ENCODE measurements around the gene TP53I11. TPM values are rescaled to one million over a fixed set of nuclear protein-coding genes. Genes with fewer than 3 reads are reported as not detected.
A peak's percentile ranks its signal among the peaks of the same experiment; 100 is the strongest.

The TP53I11 gene
- total RNA-seq, 3 donors from 2014 or later (not counting 1 experiment from before 2014, with no cell fraction given): 3.7 to 13.9 (median 9.2) TPM

GRCh38 chr11:44974402-44975000 is 23.8 kb upstream of the TP53I11 start:
- WGBS (ENCODE audit: insufficient coverage): 67% methylated on average over 12 of the region's 12 CpGs
- intact Hi-C loops (cut with micrococcal nuclease): no loop called here
- Mint-ChIP-seq H3K27ac (no peak overlapping the region), H3K27me3 (ENCODE audit: low read depth in 2 of 2) (peaks cover 0 to under 1% of the 10 kb centered on the region in 2 donors), H3K4me3 (peak overlapping the region; percentile 45), H3K4me1 (peaks cover 23 to 30% of the 10 kb centered on the region in 2 donors), H3K9me3 (no peaks in the 10 kb centered on the region), H3K36me3 (no peaks in the 10 kb centered on the region)
- Histone ChIP-seq H3K27ac (ENCODE audit: low read length) (no peak overlapping the region), H3K36me3 (ENCODE audit: control insufficient read depth, insufficient read depth, low read length) (no peaks in the 10 kb centered on the region), H3K4me3 (ENCODE audit: low read length) (no peak overlapping the region), H3K9me3 (ENCODE audit: control insufficient read depth, insufficient read depth, low read length) (no peaks in the 10 kb centered on the region), H3K4me1 (ENCODE audit: control insufficient read depth, insufficient read depth, low read length) (peaks cover 53% of the 10 kb centered on the region), H3K27me3 (ENCODE audit: control insufficient read depth, insufficient read depth, low read length) (no peaks in the 10 kb centered on the region)
- DNase-seq (no peak), ATAC-seq (peak in 2 of 3 donors; percentile 2 to 9)
- TF ChIP-seq, protein P1, sequence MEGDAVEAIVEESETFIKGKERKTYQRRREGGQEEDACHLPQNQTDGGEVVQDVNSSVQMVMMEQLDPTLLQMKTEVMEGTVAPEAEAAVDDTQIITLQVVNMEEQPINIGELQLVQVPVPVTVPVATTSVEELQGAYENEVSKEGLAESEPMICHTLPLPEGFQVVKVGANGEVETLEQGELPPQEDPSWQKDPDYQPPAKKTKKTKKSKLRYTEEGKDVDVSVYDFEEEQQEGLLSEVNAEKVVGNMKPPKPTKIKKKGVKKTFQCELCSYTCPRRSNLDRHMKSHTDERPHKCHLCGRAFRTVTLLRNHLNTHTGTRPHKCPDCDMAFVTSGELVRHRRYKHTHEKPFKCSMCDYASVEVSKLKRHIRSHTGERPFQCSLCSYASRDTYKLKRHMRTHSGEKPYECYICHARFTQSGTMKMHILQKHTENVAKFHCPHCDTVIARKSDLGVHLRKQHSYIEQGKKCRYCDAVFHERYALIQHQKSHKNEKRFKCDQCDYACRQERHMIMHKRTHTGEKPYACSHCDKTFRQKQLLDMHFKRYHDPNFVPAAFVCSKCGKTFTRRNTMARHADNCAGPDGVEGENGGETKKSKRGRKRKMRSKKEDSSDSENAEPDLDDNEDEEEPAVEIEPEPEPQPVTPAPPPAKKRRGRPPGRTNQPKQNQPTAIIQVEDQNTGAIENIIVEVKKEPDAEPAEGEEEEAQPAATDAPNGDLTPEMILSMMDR (IDR thresholded peaks at IDR 0.05): no peak

GRCh38 chr11:44973632-44974401 is 23.1 kb upstream of the TP53I11 start:
- no peak overlapping the region for H3K4me3 Mint-ChIP-seq
- peak overlapping the region in 1 of 2 donors; percentile 15 for H3K27ac Mint-ChIP-seq
- TF ChIP-seq, protein P1 (IDR thresholded peaks at IDR 0.05): no peak
- no peaks in the 10 kb centered on the region for H3K9me3 Mint-ChIP-seq
- H3K4me1 Mint-ChIP-seq: peaks cover 23 to 25% of the 10 kb centered on the region in 2 donors
- peak; percentile 75 to 88 (median 75) for ATAC-seq
- Histone ChIP-seq H3K4me3 (ENCODE audit: low read length) (no peak overlapping the region), H3K27me3 (ENCODE audit: control insufficient read depth, insufficient read depth, low read length) (no peaks in the 10 kb centered on the region), H3K9me3 (ENCODE audit: control insufficient read depth, insufficient read depth, low read length) (no peaks in the 10 kb centered on the region), H3K36me3 (ENCODE audit: control insufficient read depth, insufficient read depth, low read length) (no peaks in the 10 kb centered on the region), H3K4me1 (ENCODE audit: control insufficient read depth, insufficient read depth, low read length) (peaks cover 46% of the 10 kb centered on the region), H3K27ac (ENCODE audit: low read length) (peak overlapping the region; percentile 3)
- peak in 1 of 2 donors; percentile 24 for DNase-seq
- WGBS (ENCODE audit: insufficient coverage): 58% methylated on average over 13 of the region's 13 CpGs
- no peaks in the 10 kb centered on the region for H3K36me3 Mint-ChIP-seq
- no peaks in the 10 kb centered on the region for H3K27me3 Mint-ChIP-seq (ENCODE audit: low read depth in 2 of 2)
- intact Hi-C loops (cut with micrococcal nuclease): no loop called here

DNA sequence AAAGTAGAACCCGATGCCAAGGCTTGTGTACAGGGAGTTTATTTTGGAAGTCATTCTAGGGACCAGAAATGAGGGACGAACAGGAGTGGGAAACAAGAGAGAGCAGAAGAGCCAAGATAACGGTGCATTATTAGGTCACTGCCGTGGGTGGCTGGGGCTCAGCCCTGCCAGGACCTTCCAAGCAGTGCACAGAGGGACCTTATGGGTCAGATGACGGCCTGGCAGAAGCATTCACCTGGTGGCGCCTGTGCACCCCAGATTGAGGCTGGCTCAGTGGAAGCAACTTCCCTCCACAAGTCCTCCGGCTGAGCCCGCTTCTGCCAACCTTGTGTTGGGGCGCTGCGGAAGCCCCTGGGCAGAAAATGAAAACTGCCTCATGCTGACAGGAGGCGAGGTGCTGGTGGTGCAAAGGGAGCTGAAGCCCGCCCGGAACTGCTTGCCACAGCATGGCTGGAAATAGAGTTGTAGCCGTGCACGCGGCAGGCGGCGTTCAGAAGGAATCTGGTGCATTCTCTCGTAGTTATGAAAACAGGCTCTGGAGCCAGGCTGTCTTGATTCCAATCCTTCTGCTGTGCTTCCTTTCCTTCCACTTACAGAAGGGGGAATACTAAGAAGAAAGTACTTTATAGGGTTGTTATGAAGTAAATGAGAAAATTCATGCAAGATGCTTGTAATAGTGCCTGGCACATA is 22.2 kb upstream of the TP53I11 start:
- Histone ChIP-seq H3K9me3 (ENCODE audit: control insufficient read depth, insufficient read depth, low read length) (no peaks in the 10 kb centered on the region), H3K27ac (ENCODE audit: low read length) (no peak overlapping the region), H3K4me3 (ENCODE audit: low read length) (no peak overlapping the region), H3K36me3 (ENCODE audit: control insufficient read depth, insufficient read depth, low read length) (no peaks in the 10 kb centered on the region), H3K27me3 (ENCODE audit: control insufficient read depth, insufficient read depth, low read length) (no peaks in the 10 kb centered on the region), H3K4me1 (ENCODE audit: control insufficient read depth, insufficient read depth, low read length) (peaks cover 37% of the 10 kb centered on the region)
- no peak for ATAC-seq
- no peaks in the 10 kb centered on the region for H3K36me3 Mint-ChIP-seq
- TF ChIP-seq, protein P1 (IDR thresholded peaks at IDR 0.05): no peak
- no peak overlapping the region for H3K4me3 Mint-ChIP-seq
- H3K27ac Mint-ChIP-seq: no peak overlapping the region
- H3K9me3 Mint-ChIP-seq: no peaks in the 10 kb centered on the region
- H3K4me1 Mint-ChIP-seq: peaks cover 23 to 25% of the 10 kb centered on the region in 2 donors
- no peak for DNase-seq
- H3K27me3 Mint-ChIP-seq (ENCODE audit: low read depth in 2 of 2): no peaks in the 10 kb centered on the region
- WGBS (ENCODE audit: insufficient coverage): 91% methylated on average over 19 of the region's 19 CpGs
- intact Hi-C loops (cut with micrococcal nuclease): no loop called here

All from natural killer cell (primary cell).